Hepatocyte (in vitro differentiated cells): ENCODE results near the gene PITPNC1. TPM values are rescaled to one million over a fixed set of nuclear protein-coding genes. Genes with fewer than 3 reads are reported as not detected.

Experiments
- DNase-seq: peaks from one replicate; pipeline ENCODE4 v3.0.0-alpha.2; 2016; ENCODE audit warnings: low spot score
- H2AFZ ChIP-seq: fragments of 200-600 bp; sonication (generic); 2 replicates; pipeline ENCODE4 v1.6.0; 2016; ENCODE audit warnings: antibody characterized with exemption, mild to moderate bottlenecking
- H3K27ac ChIP-seq: fragments of 200-600 bp; sonication (generic); 2 replicates; pipeline ENCODE4 v1.5.1; 2016; ENCODE audit warnings: mild to moderate bottlenecking
- H3K27me3 ChIP-seq: fragments of 200-600 bp; sonication (generic); 2 replicates; pipeline ENCODE4 v1.6.1; 2016
- H3K36me3 ChIP-seq: fragments of 200-600 bp; sonication (generic); replicated peaks from 2 replicates; pipeline ENCODE4 v1.5.1; 2016; ENCODE audit warnings: low read depth; ENCODE audit not compliant: insufficient read depth
- H3K4me1 ChIP-seq: fragments of 200-600 bp; sonication (generic); 2 replicates; pipeline ENCODE4 v1.5.1; 2016; ENCODE audit warnings: mild to moderate bottlenecking, moderate library complexity; ENCODE audit not compliant: insufficient read depth
- H3K4me2 ChIP-seq: fragments of 200-600 bp; sonication (generic); 2 replicates; pipeline ENCODE4 v1.6.0; 2016
- H3K4me3 ChIP-seq: fragments of 200-600 bp; sonication (generic); 2 replicates; pipeline ENCODE4 v1.5.1; 2016; ENCODE audit warnings: mild to moderate bottlenecking
- H3K79me2 ChIP-seq: fragments of 200-600 bp; sonication (generic); 2 replicates; pipeline ENCODE4 v1.6.0; 2017; ENCODE audit warnings: mild to moderate bottlenecking
- H3K9me2 ChIP-seq: fragments of 200-600 bp; sonication (generic); replicated peaks from 2 replicates; pipeline ENCODE4 v1.6.0; 2017; ENCODE audit warnings: mild to moderate bottlenecking; ENCODE audit not compliant: insufficient read depth
- H3K9me3 ChIP-seq: fragments of 200-600 bp; sonication (generic); 2 replicates; pipeline ENCODE4 v1.5.1; 2016; ENCODE audit warnings: low read depth, mild to moderate bottlenecking
- H4K20me1 ChIP-seq: fragments of 200-600 bp; sonication (generic); 2 replicates; pipeline ENCODE4 v1.6.0; 2016; ENCODE audit warnings: mild to moderate bottlenecking; ENCODE audit not compliant: insufficient read depth, poor library complexity, severe bottlenecking
- CTCF ChIP-seq: fragments of 200-600 bp; sonication (generic); IDR thresholded peaks from 2 replicates; pipeline ENCODE4 v1.5.1; 2016; ENCODE audit warnings: antibody characterized with exemption, mild to moderate bottlenecking; ENCODE audit not compliant: poor library complexity
- EZH2 ChIP-seq: fragments of 200-600 bp; sonication (generic); IDR thresholded peaks from 2 replicates; pipeline ENCODE4 v1.6.1; 2016; ENCODE audit warnings: antibody characterized with exemption, mild to moderate bottlenecking, borderline replicate concordance
- EZH2phosphoT487 ChIP-seq: fragments of 200-600 bp; sonication (generic); IDR thresholded peaks from one replicate; pipeline ENCODE4 v1.6.1; 2018; ENCODE audit warnings: antibody characterized with exemption, mild to moderate bottlenecking, low read depth, moderate library complexity; ENCODE audit not compliant: unreplicated experiment, severe bottlenecking
- WGBS: methylation state at CpG from one replicate; pipeline ENCODE4 v1.1.6; 2016; ENCODE audit warnings: low lambda C conversion rate; ENCODE audit errors: missing lambda C conversion rate; 5-methylcytosine and 5-hydroxymethylcytosine counted together
- polyA plus RNA-seq: library from polyadenylated mRNA; unstranded; fragments of >200 nt; fragmentation: Nextera tagmentation; extraction: Ambion mirVana; gene quantifications from 2 replicates; pipeline ENCODE4 v1.2.1, GENCODE V29; 2016
- total RNA-seq: library from RNA; depleted of rRNA; stranded (reverse); fragments of >200 nt; gene quantifications from 2 replicates; pipeline ENCODE4 v1.2.3, GENCODE V29; 2014

Gene PITPNC1
- total and polyA plus RNA-seq, 2 experiments from 2014 or later, result 4.6 to 8.1 TPM

- no peaks in the 10 kb centered on the region for H3K27me3 ChIP-seq
- H3K9me2 ChIP-seq, result no peaks in the 10 kb centered on the region
- H3K9me3 ChIP-seq, result no peaks in the 10 kb centered on the region
- no peak overlapping the region for H3K4me3 ChIP-seq
- peak overlapping the region; percentile 39 for H3K4me2 ChIP-seq
- DNase-seq, result no peak
- peak overlapping the region; percentile 50 for H3K27ac ChIP-seq
- no peaks in the 10 kb centered on the region for H4K20me1 ChIP-seq
- H3K4me1 ChIP-seq, result peaks cover 14% of the 10 kb centered on the region
- no peak overlapping the region for H2AFZ ChIP-seq
- peaks cover 12% of the 10 kb centered on the region for H3K79me2 ChIP-seq
- 81% methylated on average over 6 of the region's 6 CpGs for WGBS
- no peak for TF ChIP-seq EZH2phosphoT487
- TF ChIP-seq EZH2, result no peak
- no peak for TF ChIP-seq CTCF
- no peaks in the 10 kb centered on the region for H3K36me3 ChIP-seq
Measured at GRCh38 chr17:67390006-67390645, 13.0 kb downstream of the PITPNC1 start.

GRCh38 chr17:67390646-67391361, 13.7 kb downstream of the PITPNC1 start:
- TF ChIP-seq EZH2phosphoT487 (no peak), EZH2 (no peak), CTCF (no peak)
- Histone ChIP-seq H2AFZ (no peak overlapping the region), H3K27me3 (no peaks in the 10 kb centered on the region), H3K4me1 (peaks cover 14% of the 10 kb centered on the region), H3K36me3 (no peaks in the 10 kb centered on the region), H3K79me2 (peaks cover 7% of the 10 kb centered on the region), H3K4me2 (peak overlapping the region; percentile 39), H3K9me3 (no peaks in the 10 kb centered on the region), H3K27ac (peak overlapping the region; percentile 50), H4K20me1 (no peaks in the 10 kb centered on the region), H3K9me2 (no peaks in the 10 kb centered on the region), H3K4me3 (no peak overlapping the region)
- peak; percentile 46 for DNase-seq
- 72% methylated on average over 9 of the region's 9 CpGs for WGBS

GRCh38 chr17:67392111-67392510, 15.0 kb downstream of the PITPNC1 start:
- TF ChIP-seq EZH2 (no peak), EZH2phosphoT487 (no peak), CTCF (no peak)
- Histone ChIP-seq H2AFZ (no peak overlapping the region), H3K4me2 (no peak overlapping the region), H3K27me3 (no peaks in the 10 kb centered on the region), H3K79me2 (no peaks in the 10 kb centered on the region), H3K9me3 (no peaks in the 10 kb centered on the region), H3K27ac (no peak overlapping the region), H3K4me3 (no peak overlapping the region), H3K36me3 (no peaks in the 10 kb centered on the region), H4K20me1 (no peaks in the 10 kb centered on the region), H3K4me1 (peaks cover 14% of the 10 kb centered on the region), H3K9me2 (no peaks in the 10 kb centered on the region)
- no peak for DNase-seq
- 97% methylated on average over 6 of the region's 6 CpGs for WGBS
